Measurements from ENCODE around the gene ZNF541.
"Not testable (repeated sequence)": the region's sequence is repeated elsewhere in the genome, so short reads cannot be mapped to it uniquely, and the experiment has no call there.

Gene ZNF541

GRCh38 chr19:47600246-47601179, 27.6 kb upstream of the ZNF541 start:
- H3K27ac ChIP-seq (ENCODE audit: low read depth, low read length) = peak overlapping the region; percentile 83
- H3K36me3 ChIP-seq (ENCODE audit: control insufficient read depth in 1 of 2, insufficient read depth in 2 of 2, low read length in 2 of 2) = no peaks in the 10 kb centered on the region
- peak overlapping the region; percentile 68 to 78 for H3K9ac ChIP-seq (ENCODE audit: low read depth in 1 of 2, low read length in 2 of 2)
- H3K27me3 ChIP-seq (ENCODE audit: control insufficient read depth in 1 of 2, insufficient read depth in 2 of 2, low read length in 2 of 2) = no peaks in the 10 kb centered on the region
- H3K9me3 ChIP-seq (ENCODE audit: control insufficient read depth in 1 of 2, low read length in 2 of 2) = no peaks in the 10 kb centered on the region
- peaks cover 3 to 4% of the 10 kb centered on the region in 2 donors for H3K4me1 ChIP-seq (ENCODE audit: control insufficient read depth in 1 of 2, insufficient read depth in 2 of 2, low read length in 2 of 2)
- H3K4me3 ChIP-seq (ENCODE audit: low read depth in 1 of 2, low read length in 2 of 2) = peak overlapping the region; percentile 87 to 89

GRCh38 chr19:47599671-47600245, 26.8 kb upstream of the ZNF541 start:
- not testable (repeated sequence) for H3K4me1 ChIP-seq (ENCODE audit: control insufficient read depth in 1 of 2, insufficient read depth in 2 of 2, low read length in 2 of 2); H3K9me3 ChIP-seq (ENCODE audit: control insufficient read depth in 1 of 2, low read length in 2 of 2); H3K36me3 ChIP-seq (ENCODE audit: control insufficient read depth in 1 of 2, insufficient read depth in 2 of 2, low read length in 2 of 2); H3K27ac ChIP-seq (ENCODE audit: low read depth, low read length); H3K27me3 ChIP-seq (ENCODE audit: control insufficient read depth in 1 of 2, insufficient read depth in 2 of 2, low read length in 2 of 2)
- Histone ChIP-seq H3K9ac (ENCODE audit: low read depth in 1 of 2, low read length in 2 of 2) (peak overlapping the region; percentile 38 to 44), H3K4me3 (ENCODE audit: low read depth in 1 of 2, low read length in 2 of 2) (peak overlapping the region; percentile 66 to 68)

- H3K27me3 ChIP-seq (ENCODE audit: control insufficient read depth in 1 of 2, insufficient read depth in 2 of 2, low read length in 2 of 2) = no peaks in the 10 kb centered on the region
- peaks cover 3 to 4% of the 10 kb centered on the region in 2 donors for H3K4me1 ChIP-seq (ENCODE audit: control insufficient read depth in 1 of 2, insufficient read depth in 2 of 2, low read length in 2 of 2)
- peak overlapping the region; percentile 32 to 51 for H3K4me3 ChIP-seq (ENCODE audit: low read depth in 1 of 2, low read length in 2 of 2)
- H3K9me3 ChIP-seq (ENCODE audit: control insufficient read depth in 1 of 2, low read length in 2 of 2) = no peaks in the 10 kb centered on the region
- no peaks in the 10 kb centered on the region for H3K36me3 ChIP-seq (ENCODE audit: control insufficient read depth in 1 of 2, insufficient read depth in 2 of 2, low read length in 2 of 2)
- H3K9ac ChIP-seq (ENCODE audit: low read depth in 1 of 2, low read length in 2 of 2) = peak overlapping the region; percentile 8 to 32
- H3K27ac ChIP-seq (ENCODE audit: low read depth, low read length) = no peak overlapping the region
Measured at GRCh38 chr19:47598407-47599349, 25.7 kb upstream of the ZNF541 start.

- H3K9ac ChIP-seq (ENCODE audit: low read depth in 1 of 2, low read length in 2 of 2) = no peak overlapping the region
- peaks cover 0 to 3% of the 10 kb centered on the region in 2 donors for H3K4me1 ChIP-seq (ENCODE audit: control insufficient read depth in 1 of 2, insufficient read depth in 2 of 2, low read length in 2 of 2)
- H3K9me3 ChIP-seq (ENCODE audit: control insufficient read depth in 1 of 2, low read length in 2 of 2) = no peaks in the 10 kb centered on the region
- no peaks in the 10 kb centered on the region for H3K27me3 ChIP-seq (ENCODE audit: control insufficient read depth in 1 of 2, insufficient read depth in 2 of 2, low read length in 2 of 2)
- H3K27ac ChIP-seq (ENCODE audit: low read depth, low read length) = no peak overlapping the region
- no peaks in the 10 kb centered on the region for H3K36me3 ChIP-seq (ENCODE audit: control insufficient read depth in 1 of 2, insufficient read depth in 2 of 2, low read length in 2 of 2)
- H3K4me3 ChIP-seq (ENCODE audit: low read depth in 1 of 2, low read length in 2 of 2) = no peak overlapping the region
Measured at GRCh38 chr19:47595944-47596343, 23.0 kb upstream of the ZNF541 start.

GRCh38 chr19:47593860-47594259, 20.9 kb upstream of the ZNF541 start:
- H3K27me3 ChIP-seq (ENCODE audit: control insufficient read depth in 1 of 2, insufficient read depth in 2 of 2, low read length in 2 of 2) = no peaks in the 10 kb centered on the region
- H3K9ac ChIP-seq (ENCODE audit: low read depth in 1 of 2, low read length in 2 of 2) = no peak overlapping the region
- H3K36me3 ChIP-seq (ENCODE audit: control insufficient read depth in 1 of 2, insufficient read depth in 2 of 2, low read length in 2 of 2) = no peaks in the 10 kb centered on the region
- H3K4me1 ChIP-seq (ENCODE audit: control insufficient read depth in 1 of 2, insufficient read depth in 2 of 2, low read length in 2 of 2) = no peaks in the 10 kb centered on the region
- H3K4me3 ChIP-seq (ENCODE audit: low read depth in 1 of 2, low read length in 2 of 2) = no peak overlapping the region
- no peaks in the 10 kb centered on the region for H3K9me3 ChIP-seq (ENCODE audit: control insufficient read depth in 1 of 2, low read length in 2 of 2)
- no peak overlapping the region for H3K27ac ChIP-seq (ENCODE audit: low read depth, low read length)

GRCh38 chr19:47589824-47590223, 16.9 kb upstream of the ZNF541 start:
- no peak overlapping the region for H3K27ac ChIP-seq (ENCODE audit: low read depth, low read length)
- H3K4me1 ChIP-seq (ENCODE audit: control insufficient read depth in 1 of 2, insufficient read depth in 2 of 2, low read length in 2 of 2) = no peaks in the 10 kb centered on the region
- no peaks in the 10 kb centered on the region for H3K36me3 ChIP-seq (ENCODE audit: control insufficient read depth in 1 of 2, insufficient read depth in 2 of 2, low read length in 2 of 2)
- no peak overlapping the region for H3K9ac ChIP-seq (ENCODE audit: low read depth in 1 of 2, low read length in 2 of 2)
- H3K27me3 ChIP-seq (ENCODE audit: control insufficient read depth in 1 of 2, insufficient read depth in 2 of 2, low read length in 2 of 2) = no peaks in the 10 kb centered on the region
- H3K4me3 ChIP-seq (ENCODE audit: low read depth in 1 of 2, low read length in 2 of 2) = no peak overlapping the region
- peaks cover 8 to 9% of the 10 kb centered on the region in 2 donors for H3K9me3 ChIP-seq (ENCODE audit: control insufficient read depth in 1 of 2, low read length in 2 of 2)

GRCh38 chr19:47587295-47587694, 14.3 kb upstream of the ZNF541 start:
- H3K36me3 ChIP-seq (ENCODE audit: control insufficient read depth in 1 of 2, insufficient read depth in 2 of 2, low read length in 2 of 2) = no peaks in the 10 kb centered on the region

GRCh38 chr19:47583161-47583560, 10.2 kb upstream of the ZNF541 start:
- H3K9ac ChIP-seq (ENCODE audit: low read depth in 1 of 2, low read length in 2 of 2); H3K36me3 ChIP-seq (ENCODE audit: control insufficient read depth in 1 of 2, insufficient read depth in 2 of 2, low read length in 2 of 2); H3K4me3 ChIP-seq (ENCODE audit: low read depth in 1 of 2, low read length in 2 of 2); H3K27me3 ChIP-seq (ENCODE audit: control insufficient read depth in 1 of 2, insufficient read depth in 2 of 2, low read length in 2 of 2); H3K27ac ChIP-seq (ENCODE audit: low read depth, low read length); H3K9me3 ChIP-seq (ENCODE audit: control insufficient read depth in 1 of 2, low read length in 2 of 2): not testable (repeated sequence)
- peaks cover 0 to 11% of the 10 kb centered on the region in 2 donors for H3K4me1 ChIP-seq (ENCODE audit: control insufficient read depth in 1 of 2, insufficient read depth in 2 of 2, low read length in 2 of 2)

More at GRCh38 chr19:47587295-47587694, 14.3 kb upstream of the ZNF541 start:
- no peaks in the 10 kb centered on the region for H3K27me3 ChIP-seq (ENCODE audit: control insufficient read depth in 1 of 2, insufficient read depth in 2 of 2, low read length in 2 of 2)
- H3K27ac ChIP-seq (ENCODE audit: low read depth, low read length) = no peak overlapping the region
- H3K4me1 ChIP-seq (ENCODE audit: control insufficient read depth in 1 of 2, insufficient read depth in 2 of 2, low read length in 2 of 2) = peaks cover 0 to under 1% of the 10 kb centered on the region in 2 donors
- no peak overlapping the region for H3K4me3 ChIP-seq (ENCODE audit: low read depth in 1 of 2, low read length in 2 of 2)
- no peak overlapping the region for H3K9ac ChIP-seq (ENCODE audit: low read depth in 1 of 2, low read length in 2 of 2)
- H3K9me3 ChIP-seq (ENCODE audit: control insufficient read depth in 1 of 2, low read length in 2 of 2) = peaks cover 8 to 9% of the 10 kb centered on the region in 2 donors

- no peak overlapping the region for H3K4me3 ChIP-seq (ENCODE audit: low read depth in 1 of 2, low read length in 2 of 2)
- peaks cover 0 to 11% of the 10 kb centered on the region in 2 donors for H3K4me1 ChIP-seq (ENCODE audit: control insufficient read depth in 1 of 2, insufficient read depth in 2 of 2, low read length in 2 of 2)
- no peak overlapping the region for H3K27ac ChIP-seq (ENCODE audit: low read depth, low read length)
- H3K36me3 ChIP-seq (ENCODE audit: control insufficient read depth in 1 of 2, insufficient read depth in 2 of 2, low read length in 2 of 2) = no peaks in the 10 kb centered on the region
- peaks cover 8 to 9% of the 10 kb centered on the region in 2 donors for H3K9me3 ChIP-seq (ENCODE audit: control insufficient read depth in 1 of 2, low read length in 2 of 2)
- H3K27me3 ChIP-seq (ENCODE audit: control insufficient read depth in 1 of 2, insufficient read depth in 2 of 2, low read length in 2 of 2) = no peaks in the 10 kb centered on the region
- H3K9ac ChIP-seq (ENCODE audit: low read depth in 1 of 2, low read length in 2 of 2) = no peak overlapping the region
Measured at GRCh38 chr19:47582320-47582909, 9.5 kb upstream of the ZNF541 start.

Measured in duodenal mucosa (tissue), 2 donors.